HEK293 (cell line): Measurements from ENCODE around the gene PTPRN2.
A peak's percentile ranks its signal among the peaks of the same experiment; 100 is the strongest.

ENCODE experiments used
- CTCF ChIA-PET: fragments of 350-600 bp; formaldehyde crosslinking; extraction: SDS; loops from one replicate; lab custom pipeline; 2021; ENCODE audit warnings: antibody characterized with exemption; lab: Yijun Ruan, JAX
- POLR2A ChIA-PET: fragments of 300-600 bp; formaldehyde crosslinking; extraction: SDS; loops from one replicate; lab custom pipeline; 2020; ENCODE audit warnings: antibody characterized with exemption, inconsistent platforms; lab: Yijun Ruan, JAX
- H3K27ac ChIP-seq: fragments of 200-500 bp; sonication (Bioruptor generic); 2 replicates; pipeline ENCODE4 v1.5.1; 2014; ENCODE audit warnings: low read depth, low read length, control low read depth, inconsistent platforms; ENCODE audit errors: extremely low read depth
- H3K36me3 ChIP-seq, 2 experiments: fragments of 200-500 bp in 1 of 2; sonication (Bioruptor generic) in 1 of 2; 1 replicate in 1 of 2; 2 replicates in 1 of 2; pipeline ENCODE4 v1.5.1; 2014 to 2017; ENCODE audit warnings: inconsistent platforms in 2 of 2, low read length in 2 of 2; ENCODE audit not compliant: control insufficient read depth in 2 of 2, insufficient read depth in 1 of 2
- H3K4me1 ChIP-seq: fragments of 200-500 bp; sonication (Bioruptor generic); 2 replicates; pipeline ENCODE4 v1.5.1; 2014; ENCODE audit warnings: mild to moderate bottlenecking, low read length, inconsistent platforms; ENCODE audit not compliant: control insufficient read depth, insufficient read depth
- H3K4me3 ChIP-seq: 2 replicates; pipeline ENCODE4 v1.5.1; 2011; ENCODE audit warnings: low read depth, mild to moderate bottlenecking, control low read depth, low read length, moderate library complexity
- H3K9me3 ChIP-seq: fragments of 200-500 bp; sonication (Bioruptor generic); 2 replicates; pipeline ENCODE4 v1.5.1; 2014; ENCODE audit warnings: low read depth, low read length, inconsistent platforms; ENCODE audit not compliant: control insufficient read depth, insufficient read depth
- FEZF1 ChIP-seq: fragments of 450-650 bp; formaldehyde crosslinking; IDR thresholded peaks from 2 replicates; pipeline ENCODE4 v1.5.1; 2016; ENCODE audit warnings: missing biosample characterization, missing genetic modification characterization
- GLIS2 ChIP-seq: fragments of 450-650 bp; formaldehyde crosslinking; IDR thresholded peaks from 2 replicates; pipeline ENCODE4 v1.5.1; 2016; ENCODE audit warnings: missing biosample characterization, missing genetic modification characterization
- HOXA7 ChIP-seq: sonication (generic); formaldehyde crosslinking; IDR thresholded peaks from 2 replicates; pipeline ENCODE4 v1.8.1; 2022; ENCODE audit warnings: missing genetic modification reagents, borderline replicate concordance
- SCRT2 ChIP-seq: fragments of 450-650 bp; formaldehyde crosslinking; IDR thresholded peaks from 2 replicates; pipeline ENCODE4 v1.5.1; 2016; ENCODE audit warnings: missing biosample characterization, missing genetic modification characterization
- ZFP41 ChIP-seq: fragments of 450-650 bp; formaldehyde crosslinking; IDR thresholded peaks from 2 replicates; pipeline ENCODE4 v1.5.1; 2016; ENCODE audit warnings: missing biosample characterization, missing genetic modification characterization, borderline replicate concordance
- ZIC2 ChIP-seq: fragments of 450-650 bp; formaldehyde crosslinking; IDR thresholded peaks from 2 replicates; pipeline ENCODE4 v1.5.1; 2016; ENCODE audit warnings: missing biosample characterization, missing genetic modification characterization
- ZNF10 ChIP-seq: fragments of 450-650 bp; formaldehyde crosslinking; IDR thresholded peaks from 2 replicates; pipeline ENCODE4 v1.5.1; 2017; ENCODE audit warnings: missing biosample characterization, missing genetic modification characterization
- ZNF112 ChIP-seq: fragments of 450-650 bp; formaldehyde crosslinking; IDR thresholded peaks from 2 replicates; pipeline ENCODE4 v1.5.0; 2017; ENCODE audit warnings: missing biosample characterization, missing genetic modification characterization
- ZNF114 ChIP-seq: fragments of 450-650 bp; formaldehyde crosslinking; IDR thresholded peaks from 2 replicates; pipeline ENCODE4 v1.5.0; 2017; ENCODE audit warnings: missing biosample characterization, missing genetic modification characterization
- ZNF133 ChIP-seq: fragments of 450-650 bp; formaldehyde crosslinking; IDR thresholded peaks from 2 replicates; pipeline ENCODE4 v1.5.1; 2016; ENCODE audit warnings: missing biosample characterization, missing genetic modification characterization
- ZNF175 ChIP-seq: fragments of 450-650 bp; formaldehyde crosslinking; IDR thresholded peaks from 2 replicates; pipeline ENCODE4 v1.5.1; 2016; ENCODE audit warnings: missing biosample characterization, missing genetic modification characterization
- ZNF19 ChIP-seq: fragments of 450-650 bp; formaldehyde crosslinking; IDR thresholded peaks from 2 replicates; pipeline ENCODE4; 2016; ENCODE audit warnings: missing biosample characterization, missing genetic modification characterization, low read depth
- ZNF561 ChIP-seq: fragments of 450-650 bp; IDR thresholded peaks from 2 replicates; pipeline ENCODE4 v1.5.1; 2018; ENCODE audit warnings: missing biosample characterization, missing genetic modification characterization, borderline replicate concordance
- ZNF571 ChIP-seq: fragments of 450-650 bp; formaldehyde crosslinking; IDR thresholded peaks from 2 replicates; pipeline ENCODE4 v1.5.0; 2017; ENCODE audit warnings: missing biosample characterization, missing genetic modification characterization
- ZNF610 ChIP-seq: fragments of 450-650 bp; formaldehyde crosslinking; IDR thresholded peaks from 2 replicates; pipeline ENCODE4 v1.5.1; 2016; ENCODE audit warnings: missing biosample characterization, missing genetic modification characterization, borderline replicate concordance
- TF ChIP-seq, protein P1 (sequence below): fragments of 450-650 bp; formaldehyde crosslinking; IDR thresholded peaks from 2 replicates; pipeline ENCODE4 v1.5.1; 2016; ENCODE audit warnings: missing biosample characterization, missing genetic modification characterization
- TF ChIP-seq, protein P2 (sequence below): fragments of 450-650 bp; IDR thresholded peaks from 2 replicates; pipeline ENCODE4 v1.5.1; 2018; ENCODE audit warnings: missing biosample characterization, missing genetic modification characterization
- TF ChIP-seq, protein P3 (sequence below): fragments of 450-650 bp; formaldehyde crosslinking; IDR thresholded peaks from 2 replicates; pipeline ENCODE4 v1.5.1; 2016; ENCODE audit warnings: missing biosample characterization, missing genetic modification characterization

The PTPRN2 gene

DNA sequence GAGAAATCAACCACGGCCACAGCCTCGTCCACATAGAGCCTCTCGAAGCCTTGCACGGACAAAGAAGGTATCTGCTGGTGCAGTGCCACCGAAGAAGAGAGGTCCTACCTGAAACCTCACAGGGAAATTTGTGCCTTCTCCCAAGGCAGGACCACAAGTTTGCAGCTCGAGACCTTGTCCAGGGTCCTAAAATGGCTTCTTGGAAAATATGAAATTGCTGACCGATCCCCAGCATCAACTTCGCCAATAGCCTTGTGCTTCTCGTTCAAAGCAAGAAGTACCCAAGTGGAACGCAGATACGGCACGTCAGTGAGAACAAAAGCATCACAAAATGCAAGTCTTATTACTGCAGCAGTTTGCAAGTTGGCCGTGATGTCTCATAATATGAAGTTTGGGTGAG, 24.6 kb downstream of the PTPRN2 start:
- no peaks in the 10 kb centered on the region for H3K36me3 ChIP-seq

DNA sequence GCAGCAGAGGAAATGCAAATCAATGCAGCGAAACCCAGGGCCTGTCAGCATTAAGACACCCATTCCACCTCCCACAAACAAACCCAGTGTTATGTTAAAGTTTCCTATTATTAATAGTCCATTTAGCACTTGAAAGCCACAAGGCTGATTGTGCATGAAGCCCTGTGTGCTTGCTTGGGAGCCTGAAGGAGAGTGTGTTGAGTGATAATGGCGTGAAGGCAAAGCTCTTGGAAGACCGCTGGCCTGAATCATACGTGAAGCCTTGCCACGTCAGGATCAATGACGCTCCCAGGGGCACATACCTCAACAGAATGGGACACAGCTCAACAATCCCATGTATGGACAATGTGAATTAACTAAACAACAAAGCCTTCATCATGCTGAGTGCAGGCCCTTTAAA, 25.1 kb downstream of the PTPRN2 start:
- Histone ChIP-seq H3K9me3 (no peaks in the 10 kb centered on the region), H3K4me3 (no peak overlapping the region), H3K36me3 (no peaks in the 10 kb centered on the region), H3K4me1 (no peaks in the 10 kb centered on the region), H3K27ac (no peak overlapping the region)
- ChIA-PET POLR2A (no interaction called here), CTCF (interaction anchor here (0.6 kb wide), 1 partner anchor 1277 kb away, joined by 3 read pairs; no protein-coding TSS in a partner anchor)
- TF ChIP-seq ZNF112, result no peak
- TF ChIP-seq ZNF114 (tag by site-specific recombination), result no peak
- TF ChIP-seq, protein P1, sequence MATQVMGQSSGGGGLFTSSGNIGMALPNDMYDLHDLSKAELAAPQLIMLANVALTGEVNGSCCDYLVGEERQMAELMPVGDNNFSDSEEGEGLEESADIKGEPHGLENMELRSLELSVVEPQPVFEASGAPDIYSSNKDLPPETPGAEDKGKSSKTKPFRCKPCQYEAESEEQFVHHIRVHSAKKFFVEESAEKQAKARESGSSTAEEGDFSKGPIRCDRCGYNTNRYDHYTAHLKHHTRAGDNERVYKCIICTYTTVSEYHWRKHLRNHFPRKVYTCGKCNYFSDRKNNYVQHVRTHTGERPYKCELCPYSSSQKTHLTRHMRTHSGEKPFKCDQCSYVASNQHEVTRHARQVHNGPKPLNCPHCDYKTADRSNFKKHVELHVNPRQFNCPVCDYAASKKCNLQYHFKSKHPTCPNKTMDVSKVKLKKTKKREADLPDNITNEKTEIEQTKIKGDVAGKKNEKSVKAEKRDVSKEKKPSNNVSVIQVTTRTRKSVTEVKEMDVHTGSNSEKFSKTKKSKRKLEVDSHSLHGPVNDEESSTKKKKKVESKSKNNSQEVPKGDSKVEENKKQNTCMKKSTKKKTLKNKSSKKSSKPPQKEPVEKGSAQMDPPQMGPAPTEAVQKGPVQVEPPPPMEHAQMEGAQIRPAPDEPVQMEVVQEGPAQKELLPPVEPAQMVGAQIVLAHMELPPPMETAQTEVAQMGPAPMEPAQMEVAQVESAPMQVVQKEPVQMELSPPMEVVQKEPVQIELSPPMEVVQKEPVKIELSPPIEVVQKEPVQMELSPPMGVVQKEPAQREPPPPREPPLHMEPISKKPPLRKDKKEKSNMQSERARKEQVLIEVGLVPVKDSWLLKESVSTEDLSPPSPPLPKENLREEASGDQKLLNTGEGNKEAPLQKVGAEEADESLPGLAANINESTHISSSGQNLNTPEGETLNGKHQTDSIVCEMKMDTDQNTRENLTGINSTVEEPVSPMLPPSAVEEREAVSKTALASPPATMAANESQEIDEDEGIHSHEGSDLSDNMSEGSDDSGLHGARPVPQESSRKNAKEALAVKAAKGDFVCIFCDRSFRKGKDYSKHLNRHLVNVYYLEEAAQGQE (tag by site-specific recombination), result no peak
- no peak for TF ChIP-seq ZNF19 (tag by site-specific recombination)
- TF ChIP-seq ZNF175 (tag by site-specific recombination), result no peak
- no peak for TF ChIP-seq ZNF10
- TF ChIP-seq ZNF561 (tag by site-specific recombination), result no peak
- no peak for TF ChIP-seq HOXA7 (CRISPR knock-in tag)
- no peak for TF ChIP-seq ZNF610 (tag by site-specific recombination)
- no peak for TF ChIP-seq GLIS2 (tag by site-specific recombination)
- TF ChIP-seq ZIC2 (tag by site-specific recombination), result no peak
- no peak for TF ChIP-seq FEZF1 (tag by site-specific recombination)
- TF ChIP-seq ZFP41 (tag by site-specific recombination), result no peak
- TF ChIP-seq, protein P2, sequence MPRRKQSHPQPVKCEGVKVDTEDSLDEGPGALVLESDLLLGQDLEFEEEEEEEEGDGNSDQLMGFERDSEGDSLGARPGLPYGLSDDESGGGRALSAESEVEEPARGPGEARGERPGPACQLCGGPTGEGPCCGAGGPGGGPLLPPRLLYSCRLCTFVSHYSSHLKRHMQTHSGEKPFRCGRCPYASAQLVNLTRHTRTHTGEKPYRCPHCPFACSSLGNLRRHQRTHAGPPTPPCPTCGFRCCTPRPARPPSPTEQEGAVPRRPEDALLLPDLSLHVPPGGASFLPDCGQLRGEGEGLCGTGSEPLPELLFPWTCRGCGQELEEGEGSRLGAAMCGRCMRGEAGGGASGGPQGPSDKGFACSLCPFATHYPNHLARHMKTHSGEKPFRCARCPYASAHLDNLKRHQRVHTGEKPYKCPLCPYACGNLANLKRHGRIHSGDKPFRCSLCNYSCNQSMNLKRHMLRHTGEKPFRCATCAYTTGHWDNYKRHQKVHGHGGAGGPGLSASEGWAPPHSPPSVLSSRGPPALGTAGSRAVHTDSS, result no peak
- TF ChIP-seq ZNF133 (tag by site-specific recombination), result no peak

More for the DNA sequence above, 24.6 kb downstream of the PTPRN2 start:
- H3K4me1 ChIP-seq, result no peaks in the 10 kb centered on the region
- ChIA-PET POLR2A (no interaction called here), CTCF (interaction anchor here (0.6 kb wide), 2 partner anchors 309 to 1278 kb away, joined by 3 read pairs; no protein-coding TSS in a partner anchor)
- no peaks in the 10 kb centered on the region for H3K9me3 ChIP-seq
- TF ChIP-seq SCRT2 (tag by site-specific recombination) (no peak), ZNF571 (tag by site-specific recombination) (no peak)
- TF ChIP-seq, protein P1 (tag by site-specific recombination), result peak; percentile 53; the same call in 1 of the 2 replicates
- TF ChIP-seq, protein P3, sequence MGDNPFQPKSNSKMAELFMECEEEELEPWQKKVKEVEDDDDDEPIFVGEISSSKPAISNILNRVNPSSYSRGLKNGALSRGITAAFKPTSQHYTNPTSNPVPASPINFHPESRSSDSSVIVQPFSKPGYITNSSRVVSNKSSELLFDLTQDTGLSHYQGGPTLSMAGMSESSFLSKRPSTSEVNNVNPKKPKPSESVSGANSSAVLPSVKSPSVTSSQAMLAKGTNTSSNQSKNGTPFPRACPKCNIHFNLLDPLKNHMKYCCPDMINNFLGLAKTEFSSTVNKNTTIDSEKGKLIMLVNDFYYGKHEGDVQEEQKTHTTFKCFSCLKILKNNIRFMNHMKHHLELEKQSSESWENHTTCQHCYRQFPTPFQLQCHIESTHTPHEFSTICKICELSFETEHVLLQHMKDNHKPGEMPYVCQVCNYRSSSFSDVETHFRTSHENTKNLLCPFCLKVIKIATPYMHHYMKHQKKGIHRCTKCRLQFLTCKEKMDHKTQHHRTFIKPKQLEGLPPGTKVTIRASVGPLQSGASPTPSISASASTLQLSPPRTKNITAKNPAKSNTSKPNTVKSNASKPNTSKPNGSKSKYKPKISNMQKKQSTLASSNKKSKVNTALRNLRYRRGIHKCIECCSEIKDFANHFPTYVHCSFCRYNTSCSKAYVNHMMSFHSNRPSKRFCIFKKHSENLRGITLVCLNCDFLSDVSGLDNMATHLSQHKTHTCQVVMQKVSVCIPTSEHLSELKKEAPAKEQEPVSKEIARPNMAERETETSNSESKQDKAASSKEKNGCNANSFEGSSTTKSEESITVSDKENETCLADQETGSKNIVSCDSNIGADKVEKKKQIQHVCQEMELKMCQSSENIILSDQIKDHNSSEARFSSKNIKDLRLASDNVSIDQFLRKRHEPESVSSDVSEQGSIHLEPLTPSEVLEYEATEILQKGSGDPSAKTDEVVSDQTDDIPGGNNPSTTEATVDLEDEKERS, result no peak
- H3K4me3 ChIP-seq, result no peak overlapping the region
- H3K27ac ChIP-seq, result no peak overlapping the region
